Body of pancreas (tissue), 4 donors: ENCODE data around the gene TMA16. TPM values are rescaled to one million over a fixed set of nuclear protein-coding genes. Genes with fewer than 3 reads are reported as not detected.

Source experiments
- ATAC-seq: fragments of 150-250 bp; one replicate; pipeline ENCODE4 v1.9.1; 2016
- DNase-seq, 4 donors: peaks; one replicate each; pipeline ENCODE4 v3.0.0-alpha.2; 2019
- H3K27ac ChIP-seq, 4 donors: fragments of 200-600 bp; sonication (generic); 1 replicate in 3 of 4; 2 replicates in 1 of 4; pipeline versions ENCODE4 v1.5.1 to v1.6.1; 2016 to 2019; ENCODE audit warnings: mild to moderate bottlenecking in 1 of 4, mixed read lengths in 1 of 4, moderate library complexity in 1 of 4
- H3K27me3 ChIP-seq, 2 donors: fragments of 200-600 bp; sonication (generic); one replicate each; pipeline ENCODE4 v1.6.0; 2016; ENCODE audit warnings: mild to moderate bottlenecking in 1 of 2
- H3K36me3 ChIP-seq, 2 donors: fragments of 200-600 bp; sonication (generic); replicated peaks in 1 of 2; 2 replicates each; pipeline ENCODE4 v1.5.1; 2016; ENCODE audit warnings: low read depth in 2 of 2; ENCODE audit not compliant: insufficient read depth in 1 of 2
- H3K4me1 ChIP-seq: fragments of 200-600 bp; sonication (generic); one replicate; pipeline ENCODE4 v1.6.0; 2016
- H3K4me3 ChIP-seq, 2 donors: fragments of 200-600 bp; sonication (generic); 1 replicate in 1 of 2; 2 replicates in 1 of 2; pipeline ENCODE4 v1.5.1; 2016 to 2019
- H3K9me3 ChIP-seq, 3 donors: fragments of 200-600 bp; sonication (generic); 1 replicate in 2 of 3; 2 replicates in 1 of 3; pipeline ENCODE4 v1.5.1; 2016
- CTCF ChIP-seq, 7 experiments: fragments of 450-650 bp in 4 of 7; fragments of 200-600 bp in 3 of 7; sonication (generic) in 3 of 7; IDR thresholded peaks; one replicate each; pipeline ENCODE4 v1.5.1; 2016 to 2019; ENCODE audit warnings: antibody characterized with exemption in 7 of 7
- POLR2A ChIP-seq, 3 donors: fragments of 450-650 bp; IDR thresholded peaks; one replicate each; pipeline ENCODE4 v1.6.1; 2016; ENCODE audit warnings: antibody characterized with exemption in 3 of 3, mild to moderate bottlenecking in 2 of 3
- WGBS, 2 donors: methylation state at CpG; one replicate each; pipeline ENCODE4 v1.1.5; 2017; 5-methylcytosine and 5-hydroxymethylcytosine counted together
- intact Hi-C: fragments of 100-400 bp; cut with DNase I; formaldehyde crosslinking; loops from one replicate; pipeline ENCODE4 v1.15.1; 2023
- total RNA-seq, 2 donors: library from RNA; depleted of rRNA; stranded (reverse); fragments of >200 nt; gene quantifications; one replicate each; pipeline ENCODE4 v1.1.0, GENCODE V29; 2016

TMA16 gene
- total RNA-seq, 2 donors from 2014 or later: 17.5 to 19.2 TPM

GRCh38 chr4:163550869-163551267, 56.4 kb downstream of the TMA16 start:
- no peaks in the 10 kb centered on the region for H3K36me3 ChIP-seq
- no peak overlapping the region for H3K27ac ChIP-seq
- intact Hi-C loops: loop anchor here (10.0 kb wide), 1 partner anchor 1194 kb away; no protein-coding TSS in a partner anchor
- peaks cover 7% of the 10 kb centered on the region for H3K4me1 ChIP-seq
- no peak for ATAC-seq
- no peaks in the 10 kb centered on the region for H3K27me3 ChIP-seq
- no peaks in the 10 kb centered on the region for H3K9me3 ChIP-seq
- no peak for DNase-seq
- TF ChIP-seq POLR2A (IDR thresholded peaks at IDR 0.05) (no peak), CTCF (IDR thresholded peaks at IDR 0.05) (no peak)
- WGBS, 2 donors: 18 to 27% methylated on average over 6 of the region's 6 CpGs
- no peak overlapping the region for H3K4me3 ChIP-seq

- H3K27ac ChIP-seq: no peak overlapping the region
- TF ChIP-seq POLR2A (IDR thresholded peaks at IDR 0.05): no peak
- no peak for TF ChIP-seq CTCF (IDR thresholded peaks at IDR 0.05)
- DNase-seq (no peak), ATAC-seq (no peak)
- no peaks in the 10 kb centered on the region for H3K27me3 ChIP-seq
- H3K36me3 ChIP-seq: no peaks in the 10 kb centered on the region
- intact Hi-C loops: loop anchor here (10.0 kb wide), 1 partner anchor 1192 kb away; no protein-coding TSS in a partner anchor
- 39 to 44% methylated on average over 4 of the region's 4 CpGs for WGBS, 2 donors
- H3K9me3 ChIP-seq: no peaks in the 10 kb centered on the region
- H3K4me3 ChIP-seq: no peak overlapping the region
- H3K4me1 ChIP-seq: peaks cover 7% of the 10 kb centered on the region
These were observed 58.7 kb downstream of the TMA16 start for GRCh38 chr4:163553146-163553545.

- DNase-seq (no peak), ATAC-seq (no peak)
- peak; percentile 46 to 75 (median 59) for TF ChIP-seq CTCF (IDR thresholded peaks at IDR 0.05)
- TF ChIP-seq POLR2A (IDR thresholded peaks at IDR 0.05): no peak
- Histone ChIP-seq H3K27me3 (no peaks in the 10 kb centered on the region), H3K36me3 (no peaks in the 10 kb centered on the region), H3K27ac (no peak overlapping the region), H3K4me3 (no peak overlapping the region), H3K4me1 (peaks cover 7% of the 10 kb centered on the region), H3K9me3 (no peaks in the 10 kb centered on the region)
- intact Hi-C loops: loop anchor here (10.0 kb wide), 1 partner anchor 1190 kb away; no protein-coding TSS in a partner anchor
- WGBS, 2 donors: 18 to 26% methylated on average over 3 of the region's 3 CpGs
These were observed 60.5 kb downstream of the TMA16 start for GRCh38 chr4:163554870-163555465.

- H3K4me1 ChIP-seq: no peaks in the 10 kb centered on the region
- DNase-seq (no peak), ATAC-seq (no peak)
- H3K4me3 ChIP-seq: no peak overlapping the region
- H3K36me3 ChIP-seq: no peaks in the 10 kb centered on the region
- intact Hi-C loops: loop anchor here (10.0 kb wide), 1 partner anchor 1189 kb away; no protein-coding TSS in a partner anchor
- H3K9me3 ChIP-seq: no peaks in the 10 kb centered on the region
- no peaks in the 10 kb centered on the region for H3K27me3 ChIP-seq
- H3K27ac ChIP-seq: no peak overlapping the region
- 21 to 30% methylated on average over 2 of the region's 2 CpGs for WGBS, 2 donors
- no peak for TF ChIP-seq POLR2A (IDR thresholded peaks at IDR 0.05)
- no peak for TF ChIP-seq CTCF (IDR thresholded peaks at IDR 0.05)
These were observed 61.7 kb downstream of the TMA16 start for GRCh38 chr4:163556177-163556576.
